ENCODE results near the gene LRP5.

The LRP5 gene

DNA sequence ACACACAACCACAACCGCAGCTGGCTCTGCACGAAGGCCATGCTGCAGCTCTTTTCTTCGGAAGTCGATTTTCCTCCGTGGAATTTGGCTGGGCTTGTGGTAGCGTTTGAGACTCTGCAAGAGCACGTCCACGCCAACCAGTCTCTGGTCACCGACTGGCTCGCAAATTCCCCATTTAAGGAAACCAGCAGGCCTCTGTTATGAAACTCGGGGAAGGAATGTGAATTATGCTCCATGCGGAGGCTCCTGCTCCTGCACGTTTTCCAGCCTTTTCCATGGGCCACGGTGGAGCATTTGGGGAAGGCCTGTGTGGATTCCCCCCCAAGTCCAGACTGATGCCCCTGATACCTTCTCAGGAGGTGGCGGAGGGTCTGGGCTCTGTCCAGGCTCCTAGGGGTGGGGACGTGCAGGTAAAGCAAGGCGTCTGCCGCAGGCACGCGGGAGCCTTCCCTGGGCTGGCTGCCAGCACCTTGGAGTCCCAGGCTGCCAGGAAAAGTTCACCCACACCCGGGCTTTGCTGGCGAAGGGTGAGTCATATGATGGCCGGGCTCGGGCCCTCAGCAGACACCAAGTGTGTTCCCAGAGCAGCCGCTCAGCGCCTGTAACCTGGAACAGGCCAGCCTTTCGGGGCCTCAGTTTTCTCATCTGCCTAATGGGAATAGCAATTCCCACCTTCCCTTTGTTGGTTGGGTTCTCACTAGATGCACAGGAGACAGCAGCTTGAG, 41.9 kb downstream of the LRP5 start:
- WGBS (ENCODE audit: insufficient coverage): 94% methylated on average over 27 of the region's 27 CpGs
- Histone ChIP-seq H3K4me3 (ENCODE audit: control insufficient read depth in 1 of 7, extremely low read depth in 1 of 7, insufficient read depth in 4 of 7, low read depth in 2 of 7, low read length in 6 of 7) (no peak overlapping the region), H3K27ac (ENCODE audit: insufficient read depth in 1 of 2, low read depth in 1 of 2, low read length in 2 of 2, poor library complexity in 1 of 2, severe bottlenecking in 2 of 2) (no peak overlapping the region)

DNA sequence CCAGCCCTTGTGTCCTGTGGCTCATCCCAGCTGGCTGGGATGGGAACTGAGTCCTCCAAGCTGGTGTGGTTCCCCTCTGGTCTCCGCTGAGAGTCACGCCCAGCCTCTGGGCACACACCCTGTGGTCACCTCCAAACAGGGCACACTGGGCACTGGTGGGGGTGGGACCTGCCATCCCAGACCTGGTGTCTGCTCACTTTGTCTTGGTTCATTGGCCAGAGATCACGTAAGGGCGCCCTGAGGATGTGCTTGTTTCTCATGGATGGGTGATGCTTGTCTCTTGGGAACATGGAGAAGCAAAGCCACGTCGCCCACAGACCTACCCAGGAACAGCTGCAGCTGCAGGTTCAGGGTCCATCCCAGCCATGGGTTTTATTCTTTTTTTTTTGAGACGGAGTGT, 43.1 kb downstream of the LRP5 start:
- DNase-seq: no peak
- H3K4me1 ChIP-seq (ENCODE audit: control extremely low read depth in 1 of 4, control insufficient read depth in 4 of 4, insufficient read depth in 4 of 4, low read length in 3 of 4): no peaks in the 10 kb centered on the region
- peaks cover 4 to 58% (median 31%) of the 10 kb centered on the region in 4 experiments for H3K36me3 ChIP-seq (ENCODE audit: control insufficient read depth in 4 of 4, insufficient read depth in 4 of 4, low read length in 3 of 4)
- 94% methylated on average over 7 of the region's 7 CpGs for WGBS (ENCODE audit: insufficient coverage)
- no peak overlapping the region for H3K27ac ChIP-seq (ENCODE audit: insufficient read depth in 1 of 2, low read depth in 1 of 2, low read length in 2 of 2, poor library complexity in 1 of 2, severe bottlenecking in 2 of 2)
- ChIA-PET CTCF (no interaction called here), POLR2A (interaction anchor here (0.6 kb wide), 1 partner anchor 224 kb away, joined by 5 read pairs; no protein-coding TSS in a partner anchor)
- no peak overlapping the region for H3K4me3 ChIP-seq (ENCODE audit: control insufficient read depth in 1 of 7, extremely low read depth in 1 of 7, insufficient read depth in 4 of 7, low read depth in 2 of 7, low read length in 6 of 7)
- peaks cover 0 to 8% (median 5%) of the 10 kb centered on the region in 5 experiments for H3K9me3 ChIP-seq (ENCODE audit: control extremely low read depth in 1 of 5, control insufficient read depth in 4 of 5, insufficient read depth in 2 of 5, low read depth in 1 of 5, low read length in 4 of 5)
- no peaks in the 10 kb centered on the region for H3K27me3 ChIP-seq (replicated peaks in 2 of 5; ENCODE audit: control insufficient read depth in 4 of 5, insufficient read depth in 5 of 5, low read length in 4 of 5)

More for the DNA sequence above, 41.9 kb downstream of the LRP5 start:
- Histone ChIP-seq H3K9me3 (ENCODE audit: control extremely low read depth in 1 of 5, control insufficient read depth in 4 of 5, insufficient read depth in 2 of 5, low read depth in 1 of 5, low read length in 4 of 5) (peaks cover 0 to 7% (median 5%) of the 10 kb centered on the region in 5 experiments), H3K36me3 (ENCODE audit: control insufficient read depth in 4 of 4, insufficient read depth in 4 of 4, low read length in 3 of 4) (peaks cover 4 to 57% (median 31%) of the 10 kb centered on the region in 4 experiments), H3K4me1 (ENCODE audit: control extremely low read depth in 1 of 4, control insufficient read depth in 4 of 4, insufficient read depth in 4 of 4, low read length in 3 of 4) (peaks cover 0 to 2% (median 0%) of the 10 kb centered on the region in 4 experiments), H3K27me3 (replicated peaks in 2 of 5; ENCODE audit: control insufficient read depth in 4 of 5, insufficient read depth in 5 of 5, low read length in 4 of 5) (no peaks in the 10 kb centered on the region)
- ChIA-PET CTCF (no interaction called here), POLR2A (no interaction called here)
- DNase-seq: no peak

DNA sequence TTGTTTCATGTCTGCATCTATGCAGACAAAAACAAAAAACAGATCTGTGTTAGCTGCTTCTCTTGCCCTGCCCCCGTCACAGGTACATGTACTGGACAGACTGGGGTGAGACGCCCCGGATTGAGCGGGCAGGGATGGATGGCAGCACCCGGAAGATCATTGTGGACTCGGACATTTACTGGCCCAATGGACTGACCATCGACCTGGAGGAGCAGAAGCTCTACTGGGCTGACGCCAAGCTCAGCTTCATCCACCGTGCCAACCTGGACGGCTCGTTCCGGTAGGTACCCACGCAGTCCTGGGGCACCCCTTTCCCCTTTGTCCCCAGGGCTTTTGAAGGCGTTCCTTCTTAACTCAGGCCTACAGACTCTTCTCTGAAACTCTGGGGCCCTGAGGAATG, 45.2 kb downstream of the LRP5 start:
- Histone ChIP-seq H3K27ac (ENCODE audit: insufficient read depth in 1 of 2, low read depth in 1 of 2, low read length in 2 of 2, poor library complexity in 1 of 2, severe bottlenecking in 2 of 2) (no peak overlapping the region), H3K36me3 (ENCODE audit: control insufficient read depth in 4 of 4, insufficient read depth in 4 of 4, low read length in 3 of 4) (peaks cover 4 to 53% (median 32%) of the 10 kb centered on the region in 4 experiments), H3K4me3 (ENCODE audit: control insufficient read depth in 1 of 7, extremely low read depth in 1 of 7, insufficient read depth in 4 of 7, low read depth in 2 of 7, low read length in 6 of 7) (no peak overlapping the region), H3K9me3 (ENCODE audit: control extremely low read depth in 1 of 5, control insufficient read depth in 4 of 5, insufficient read depth in 2 of 5, low read depth in 1 of 5, low read length in 4 of 5) (peaks cover 0 to 8% (median 5%) of the 10 kb centered on the region in 5 experiments), H3K27me3 (replicated peaks in 2 of 5; ENCODE audit: control insufficient read depth in 4 of 5, insufficient read depth in 5 of 5, low read length in 4 of 5) (no peaks in the 10 kb centered on the region), H3K4me1 (ENCODE audit: control extremely low read depth in 1 of 4, control insufficient read depth in 4 of 4, insufficient read depth in 4 of 4, low read length in 3 of 4) (no peaks in the 10 kb centered on the region)
- DNase-seq: no peak
- WGBS (ENCODE audit: insufficient coverage): 99% methylated on average over 14 of the region's 14 CpGs
- CTCF ChIA-PET: interaction anchor here (1.6 kb wide), 1 partner anchor 16 kb away, joined by 4 read pairs; no protein-coding TSS in a partner anchor
- POLR2A ChIA-PET: no interaction called here

DNA sequence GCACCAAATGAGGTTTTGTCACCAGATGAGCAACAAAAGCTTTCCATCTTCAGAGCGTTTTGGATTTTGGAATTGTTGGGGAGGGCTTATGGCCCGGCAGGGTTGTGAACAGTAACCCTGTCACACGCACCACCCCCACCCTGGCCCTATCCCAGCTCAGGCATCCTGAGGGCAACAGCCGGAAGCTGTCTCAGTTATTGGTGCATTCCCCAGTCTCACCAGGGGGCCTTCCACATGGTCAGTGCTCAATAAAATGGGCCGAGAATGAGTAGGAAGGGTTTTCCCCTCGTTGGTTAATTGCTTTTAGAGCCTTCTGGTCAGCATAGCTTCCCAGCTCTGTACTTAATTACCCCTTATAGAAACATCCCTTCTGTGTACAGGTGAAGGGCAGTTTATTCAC, 46.0 kb downstream of the LRP5 start:
- Histone ChIP-seq H3K36me3 (ENCODE audit: control insufficient read depth in 4 of 4, insufficient read depth in 4 of 4, low read length in 3 of 4) (peaks cover 4 to 55% (median 34%) of the 10 kb centered on the region in 4 experiments), H3K4me3 (ENCODE audit: control insufficient read depth in 1 of 7, extremely low read depth in 1 of 7, insufficient read depth in 4 of 7, low read depth in 2 of 7, low read length in 6 of 7) (no peak overlapping the region), H3K27ac (ENCODE audit: insufficient read depth in 1 of 2, low read depth in 1 of 2, low read length in 2 of 2, poor library complexity in 1 of 2, severe bottlenecking in 2 of 2) (no peak overlapping the region), H3K9me3 (ENCODE audit: control extremely low read depth in 1 of 5, control insufficient read depth in 4 of 5, insufficient read depth in 2 of 5, low read depth in 1 of 5, low read length in 4 of 5) (peaks cover 0 to 8% (median 5%) of the 10 kb centered on the region in 5 experiments), H3K4me1 (ENCODE audit: control extremely low read depth in 1 of 4, control insufficient read depth in 4 of 4, insufficient read depth in 4 of 4, low read length in 3 of 4) (no peaks in the 10 kb centered on the region), H3K27me3 (replicated peaks in 2 of 5; ENCODE audit: control insufficient read depth in 4 of 5, insufficient read depth in 5 of 5, low read length in 4 of 5) (no peaks in the 10 kb centered on the region)
- ChIA-PET CTCF (interaction anchor here (1.8 kb wide), 1 partner anchor 13 kb away, joined by 4 read pairs; no protein-coding TSS in a partner anchor), POLR2A (no interaction called here)
- DNase-seq: no peak
- 100% methylated on average over 4 of the region's 6 CpGs for WGBS (ENCODE audit: insufficient coverage)

DNA sequence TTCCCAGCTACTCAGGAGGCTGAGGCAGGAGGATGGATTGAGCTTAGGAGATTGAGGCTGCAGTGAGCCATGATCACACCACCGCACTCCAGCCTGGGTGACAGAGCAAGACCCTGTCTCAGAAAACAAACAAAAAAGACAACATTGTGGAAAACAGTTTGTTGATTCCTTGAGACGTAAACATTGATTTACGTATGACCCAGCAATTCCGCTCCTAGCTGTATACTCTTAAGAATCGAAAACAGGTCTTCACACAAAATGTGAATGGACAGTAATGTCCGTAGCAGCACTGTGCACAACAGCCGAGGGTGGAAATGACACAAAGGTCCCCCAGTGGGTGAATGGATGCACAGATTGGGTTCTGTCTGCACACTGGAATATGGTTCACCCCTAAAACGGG, 49.3 kb downstream of the LRP5 start:
- peaks cover 0 to 3% (median 0%) of the 10 kb centered on the region in 4 experiments for H3K4me1 ChIP-seq (ENCODE audit: control extremely low read depth in 1 of 4, control insufficient read depth in 4 of 4, insufficient read depth in 4 of 4, low read length in 3 of 4)
- H3K27ac ChIP-seq (ENCODE audit: insufficient read depth in 1 of 2, low read depth in 1 of 2, low read length in 2 of 2, poor library complexity in 1 of 2, severe bottlenecking in 2 of 2): no peak overlapping the region
- ChIA-PET POLR2A (no interaction called here), CTCF (no interaction called here)
- H3K27me3 ChIP-seq (replicated peaks in 2 of 5; ENCODE audit: control insufficient read depth in 4 of 5, insufficient read depth in 5 of 5, low read length in 4 of 5): no peaks in the 10 kb centered on the region
- peaks cover 4 to 52% (median 33%) of the 10 kb centered on the region in 4 experiments for H3K36me3 ChIP-seq (ENCODE audit: control insufficient read depth in 4 of 4, insufficient read depth in 4 of 4, low read length in 3 of 4)
- DNase-seq: peak in 1 of 3 donors; percentile 27
- H3K9me3 ChIP-seq (ENCODE audit: control extremely low read depth in 1 of 5, control insufficient read depth in 4 of 5, insufficient read depth in 2 of 5, low read depth in 1 of 5, low read length in 4 of 5): peaks cover 0 to 8% (median 5%) of the 10 kb centered on the region in 5 experiments
- H3K4me3 ChIP-seq (ENCODE audit: control insufficient read depth in 1 of 7, extremely low read depth in 1 of 7, insufficient read depth in 4 of 7, low read depth in 2 of 7, low read length in 6 of 7): no peak overlapping the region
- over 99% methylated on average over 8 of the region's 8 CpGs for WGBS (ENCODE audit: insufficient coverage)

DNA sequence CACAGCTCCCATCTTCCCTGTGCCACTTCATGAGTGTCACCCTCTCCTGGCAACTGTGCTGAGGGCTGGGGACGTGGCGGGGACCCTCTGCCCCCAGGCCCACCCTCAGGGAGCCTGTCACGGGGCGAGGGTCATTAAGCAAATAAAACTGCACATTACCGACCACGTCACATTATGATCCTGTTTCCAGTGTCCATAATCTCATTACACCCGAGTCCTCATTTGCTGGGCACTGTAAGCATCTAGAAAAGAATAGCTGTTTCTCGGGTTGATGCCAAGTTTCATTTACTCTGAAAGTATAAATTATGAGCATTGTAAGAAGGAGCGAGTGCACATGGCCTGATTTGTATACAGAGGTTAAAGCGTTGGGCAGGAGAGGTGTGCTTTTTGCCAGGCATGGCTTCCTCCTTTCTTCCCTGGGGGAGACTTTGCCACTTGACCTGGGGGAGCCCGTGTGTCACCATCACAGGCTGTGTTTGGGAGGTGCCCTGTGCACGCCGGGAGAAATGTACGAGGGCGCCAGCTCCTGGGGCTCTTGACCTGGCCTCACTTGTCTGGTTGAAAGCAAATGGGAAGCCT, 50.5 kb downstream of the LRP5 start:
- DNase-seq: no peak
- Histone ChIP-seq H3K27ac (ENCODE audit: insufficient read depth in 1 of 2, low read depth in 1 of 2, low read length in 2 of 2, poor library complexity in 1 of 2, severe bottlenecking in 2 of 2) (no peak overlapping the region), H3K36me3 (ENCODE audit: control insufficient read depth in 4 of 4, insufficient read depth in 4 of 4, low read length in 3 of 4) (peaks cover 7 to 54% (median 36%) of the 10 kb centered on the region in 4 experiments), H3K27me3 (replicated peaks in 2 of 5; ENCODE audit: control insufficient read depth in 4 of 5, insufficient read depth in 5 of 5, low read length in 4 of 5) (no peaks in the 10 kb centered on the region), H3K9me3 (ENCODE audit: control extremely low read depth in 1 of 5, control insufficient read depth in 4 of 5, insufficient read depth in 2 of 5, low read depth in 1 of 5, low read length in 4 of 5) (peaks cover 0 to 8% (median 5%) of the 10 kb centered on the region in 5 experiments), H3K4me3 (ENCODE audit: control insufficient read depth in 1 of 7, extremely low read depth in 1 of 7, insufficient read depth in 4 of 7, low read depth in 2 of 7, low read length in 6 of 7) (no peak overlapping the region), H3K4me1 (ENCODE audit: control extremely low read depth in 1 of 4, control insufficient read depth in 4 of 4, insufficient read depth in 4 of 4, low read length in 3 of 4) (peaks cover 0 to 3% (median 0%) of the 10 kb centered on the region in 4 experiments)
- POLR2A ChIA-PET: no interaction called here
- 98% methylated on average over 12 of the region's 15 CpGs for WGBS (ENCODE audit: insufficient coverage)
- CTCF ChIA-PET: interaction anchor here (1.1 kb wide), 1 partner anchor 22 kb away, joined by 3 read pairs; no protein-coding TSS in a partner anchor

DNA sequence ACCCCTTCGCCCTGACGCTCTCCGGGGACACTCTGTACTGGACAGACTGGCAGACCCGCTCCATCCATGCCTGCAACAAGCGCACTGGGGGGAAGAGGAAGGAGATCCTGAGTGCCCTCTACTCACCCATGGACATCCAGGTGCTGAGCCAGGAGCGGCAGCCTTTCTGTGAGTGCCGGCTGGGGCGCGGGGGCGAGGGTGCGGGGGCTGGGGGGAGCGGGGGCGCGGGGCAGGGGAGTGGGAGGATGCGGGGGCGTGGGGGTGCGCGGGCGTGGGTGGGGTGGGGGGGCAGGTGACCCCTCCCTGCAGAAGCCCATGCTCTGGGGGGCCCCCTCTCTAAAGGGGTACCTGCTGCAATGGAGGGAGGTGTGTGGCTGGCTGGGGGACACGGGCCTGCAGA, 51.4 kb downstream of the LRP5 start:
- peaks cover 0 to 3% (median 0%) of the 10 kb centered on the region in 4 experiments for H3K4me1 ChIP-seq (ENCODE audit: control extremely low read depth in 1 of 4, control insufficient read depth in 4 of 4, insufficient read depth in 4 of 4, low read length in 3 of 4)
- H3K27ac ChIP-seq (ENCODE audit: insufficient read depth in 1 of 2, low read depth in 1 of 2, low read length in 2 of 2, poor library complexity in 1 of 2, severe bottlenecking in 2 of 2): no peak overlapping the region
- H3K9me3 ChIP-seq (ENCODE audit: control extremely low read depth in 1 of 5, control insufficient read depth in 4 of 5, insufficient read depth in 2 of 5, low read depth in 1 of 5, low read length in 4 of 5): peaks cover 0 to 6% (median 3%) of the 10 kb centered on the region in 5 experiments
- WGBS (ENCODE audit: insufficient coverage): 100% methylated on average over 3 of the region's 20 CpGs
- H3K36me3 ChIP-seq (ENCODE audit: control insufficient read depth in 4 of 4, insufficient read depth in 4 of 4, low read length in 3 of 4): peaks cover 7 to 51% (median 33%) of the 10 kb centered on the region in 4 experiments
- H3K27me3 ChIP-seq (replicated peaks in 2 of 5; ENCODE audit: control insufficient read depth in 4 of 5, insufficient read depth in 5 of 5, low read length in 4 of 5): no peaks in the 10 kb centered on the region
- ChIA-PET CTCF (interaction anchor here (1.1 kb wide), 1 partner anchor 21 kb away, joined by 3 read pairs; no protein-coding TSS in a partner anchor), POLR2A (no interaction called here)
- no peak overlapping the region for H3K4me3 ChIP-seq (ENCODE audit: control insufficient read depth in 1 of 7, extremely low read depth in 1 of 7, insufficient read depth in 4 of 7, low read depth in 2 of 7, low read length in 6 of 7)
- no peak for DNase-seq
